ENCODE results near the gene MFSD11. TPM values are rescaled to one million over a fixed set of nuclear protein-coding genes. Genes with fewer than 3 reads are reported as not detected.

Gene MFSD11
- total and polyA plus RNA-seq, 2 donors from 2014 or later, result 12.5 to 22.6 TPM

GRCh38 chr17:76791053-76791980, 53.4 kb downstream of the MFSD11 start:
- H3K27me3 ChIP-seq (ENCODE audit: control insufficient read depth, insufficient read depth, low read length), result no peaks in the 10 kb centered on the region
- no peaks in the 10 kb centered on the region for H3K36me3 ChIP-seq (ENCODE audit: control insufficient read depth in 2 of 3, insufficient read depth in 3 of 3, low read length in 3 of 3)
- DNase-seq (no peak), FAIRE-seq (no peak)
- H3K4me3 ChIP-seq (ENCODE audit: low read length in 3 of 3), result no peak overlapping the region
- intact Hi-C loops (cut with DNase I), result no loop called here
- no peaks in the 10 kb centered on the region for H3K4me1 ChIP-seq (ENCODE audit: control insufficient read depth in 2 of 3, insufficient read depth in 2 of 3, low read depth in 1 of 3, low read length in 3 of 3)
- H3K27ac ChIP-seq (ENCODE audit: low read depth in 2 of 2, low read length in 2 of 2), result no peak overlapping the region
- TF ChIP-seq, protein P1, sequence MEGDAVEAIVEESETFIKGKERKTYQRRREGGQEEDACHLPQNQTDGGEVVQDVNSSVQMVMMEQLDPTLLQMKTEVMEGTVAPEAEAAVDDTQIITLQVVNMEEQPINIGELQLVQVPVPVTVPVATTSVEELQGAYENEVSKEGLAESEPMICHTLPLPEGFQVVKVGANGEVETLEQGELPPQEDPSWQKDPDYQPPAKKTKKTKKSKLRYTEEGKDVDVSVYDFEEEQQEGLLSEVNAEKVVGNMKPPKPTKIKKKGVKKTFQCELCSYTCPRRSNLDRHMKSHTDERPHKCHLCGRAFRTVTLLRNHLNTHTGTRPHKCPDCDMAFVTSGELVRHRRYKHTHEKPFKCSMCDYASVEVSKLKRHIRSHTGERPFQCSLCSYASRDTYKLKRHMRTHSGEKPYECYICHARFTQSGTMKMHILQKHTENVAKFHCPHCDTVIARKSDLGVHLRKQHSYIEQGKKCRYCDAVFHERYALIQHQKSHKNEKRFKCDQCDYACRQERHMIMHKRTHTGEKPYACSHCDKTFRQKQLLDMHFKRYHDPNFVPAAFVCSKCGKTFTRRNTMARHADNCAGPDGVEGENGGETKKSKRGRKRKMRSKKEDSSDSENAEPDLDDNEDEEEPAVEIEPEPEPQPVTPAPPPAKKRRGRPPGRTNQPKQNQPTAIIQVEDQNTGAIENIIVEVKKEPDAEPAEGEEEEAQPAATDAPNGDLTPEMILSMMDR (IDR thresholded peaks at IDR 0.05; ENCODE audit: borderline replicate concordance, extremely low read depth, insufficient read depth), result no peak
- no peak overlapping the region for H3K9ac ChIP-seq (ENCODE audit: low read length in 3 of 3)
- H3K9me3 ChIP-seq (ENCODE audit: control insufficient read depth in 2 of 3, insufficient read depth in 1 of 3, low read length in 3 of 3), result no peaks in the 10 kb centered on the region

GRCh38 chr17:76792348-76792747, 54.4 kb downstream of the MFSD11 start:
- Histone ChIP-seq H3K36me3 (ENCODE audit: control insufficient read depth in 2 of 3, insufficient read depth in 3 of 3, low read length in 3 of 3) (no peaks in the 10 kb centered on the region), H3K9me3 (ENCODE audit: control insufficient read depth in 2 of 3, insufficient read depth in 1 of 3, low read length in 3 of 3) (no peaks in the 10 kb centered on the region), H3K4me3 (ENCODE audit: low read length in 3 of 3) (no peak overlapping the region), H3K9ac (ENCODE audit: low read length in 3 of 3) (no peak overlapping the region), H3K27ac (ENCODE audit: low read depth in 2 of 2, low read length in 2 of 2) (no peak overlapping the region), H3K4me1 (ENCODE audit: control insufficient read depth in 2 of 3, insufficient read depth in 2 of 3, low read depth in 1 of 3, low read length in 3 of 3) (no peaks in the 10 kb centered on the region), H3K27me3 (ENCODE audit: control insufficient read depth, insufficient read depth, low read length) (no peaks in the 10 kb centered on the region)
- FAIRE-seq, result no peak
- TF ChIP-seq, protein P1 (IDR thresholded peaks at IDR 0.05; ENCODE audit: borderline replicate concordance, extremely low read depth, insufficient read depth), result no peak
- DNase-seq, result no peak
- intact Hi-C loops (cut with DNase I), result no loop called here

DNA sequence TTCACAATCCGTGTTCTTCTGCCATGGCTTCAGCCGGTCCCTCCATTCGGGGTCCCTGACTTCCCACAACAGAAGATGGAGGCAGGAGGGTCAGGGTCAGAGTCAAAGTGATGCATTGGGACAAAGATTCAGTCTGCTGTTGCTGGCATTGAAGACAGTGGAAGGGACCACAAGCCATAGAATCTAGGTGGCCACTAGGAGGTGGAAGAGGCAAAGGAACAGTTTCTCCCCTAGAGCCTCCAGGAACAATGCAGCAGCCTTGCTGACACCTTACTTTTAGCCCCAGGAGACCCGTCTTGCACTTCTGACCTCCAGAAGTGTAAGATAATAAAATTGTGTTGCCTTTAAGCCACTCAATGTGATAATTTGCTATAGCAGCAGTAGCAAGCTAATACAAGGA, 55.9 kb downstream of the MFSD11 start:
- no peak overlapping the region for H3K4me3 ChIP-seq (ENCODE audit: low read length in 3 of 3)
- H3K27me3 ChIP-seq (ENCODE audit: control insufficient read depth, insufficient read depth, low read length), result no peaks in the 10 kb centered on the region
- no peaks in the 10 kb centered on the region for H3K9me3 ChIP-seq (ENCODE audit: control insufficient read depth in 2 of 3, insufficient read depth in 1 of 3, low read length in 3 of 3)
- FAIRE-seq (no peak), DNase-seq (no peak)
- no peak overlapping the region for H3K9ac ChIP-seq (ENCODE audit: low read length in 3 of 3)
- no peak overlapping the region for H3K27ac ChIP-seq (ENCODE audit: low read depth in 2 of 2, low read length in 2 of 2)
- H3K36me3 ChIP-seq (ENCODE audit: control insufficient read depth in 2 of 3, insufficient read depth in 3 of 3, low read length in 3 of 3), result no peaks in the 10 kb centered on the region
- intact Hi-C loops (cut with DNase I), result no loop called here
- no peaks in the 10 kb centered on the region for H3K4me1 ChIP-seq (ENCODE audit: control insufficient read depth in 2 of 3, insufficient read depth in 2 of 3, low read depth in 1 of 3, low read length in 3 of 3)
- TF ChIP-seq, protein P1 (IDR thresholded peaks at IDR 0.05; ENCODE audit: borderline replicate concordance, extremely low read depth, insufficient read depth), result no peak
